ENCODE data around the gene DPF1. TPM values are rescaled to one million over a fixed set of nuclear protein-coding genes. Genes with fewer than 3 reads are reported as not detected.

DPF1 gene
- total RNA-seq, 4 donors from 2014 or later, result not detected

DNA sequence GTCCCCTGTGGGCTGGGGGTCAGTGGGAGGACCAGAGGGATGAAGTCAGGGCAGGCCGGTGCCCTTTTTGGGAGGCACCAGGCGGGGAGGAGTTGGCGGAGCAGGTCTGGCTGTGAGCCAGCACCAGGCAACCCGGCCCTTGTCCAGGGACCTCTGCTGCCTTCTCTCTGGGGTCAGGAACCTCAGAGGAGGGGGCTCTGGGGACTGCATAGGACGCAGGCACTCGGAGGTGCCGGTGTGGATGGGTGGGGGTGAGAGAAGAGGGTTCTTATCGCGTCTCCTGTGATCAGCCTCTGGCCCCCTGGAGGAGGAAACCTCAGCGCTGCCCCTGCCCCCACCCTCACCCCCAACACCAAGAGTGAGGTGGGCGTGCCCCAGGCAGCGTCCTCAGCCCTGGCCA, 16.5 kb downstream of the DPF1 start:
- TF ChIP-seq, protein P1, sequence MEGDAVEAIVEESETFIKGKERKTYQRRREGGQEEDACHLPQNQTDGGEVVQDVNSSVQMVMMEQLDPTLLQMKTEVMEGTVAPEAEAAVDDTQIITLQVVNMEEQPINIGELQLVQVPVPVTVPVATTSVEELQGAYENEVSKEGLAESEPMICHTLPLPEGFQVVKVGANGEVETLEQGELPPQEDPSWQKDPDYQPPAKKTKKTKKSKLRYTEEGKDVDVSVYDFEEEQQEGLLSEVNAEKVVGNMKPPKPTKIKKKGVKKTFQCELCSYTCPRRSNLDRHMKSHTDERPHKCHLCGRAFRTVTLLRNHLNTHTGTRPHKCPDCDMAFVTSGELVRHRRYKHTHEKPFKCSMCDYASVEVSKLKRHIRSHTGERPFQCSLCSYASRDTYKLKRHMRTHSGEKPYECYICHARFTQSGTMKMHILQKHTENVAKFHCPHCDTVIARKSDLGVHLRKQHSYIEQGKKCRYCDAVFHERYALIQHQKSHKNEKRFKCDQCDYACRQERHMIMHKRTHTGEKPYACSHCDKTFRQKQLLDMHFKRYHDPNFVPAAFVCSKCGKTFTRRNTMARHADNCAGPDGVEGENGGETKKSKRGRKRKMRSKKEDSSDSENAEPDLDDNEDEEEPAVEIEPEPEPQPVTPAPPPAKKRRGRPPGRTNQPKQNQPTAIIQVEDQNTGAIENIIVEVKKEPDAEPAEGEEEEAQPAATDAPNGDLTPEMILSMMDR (IDR thresholded peaks at IDR 0.05; ENCODE audit: low read depth), result no peak

DNA sequence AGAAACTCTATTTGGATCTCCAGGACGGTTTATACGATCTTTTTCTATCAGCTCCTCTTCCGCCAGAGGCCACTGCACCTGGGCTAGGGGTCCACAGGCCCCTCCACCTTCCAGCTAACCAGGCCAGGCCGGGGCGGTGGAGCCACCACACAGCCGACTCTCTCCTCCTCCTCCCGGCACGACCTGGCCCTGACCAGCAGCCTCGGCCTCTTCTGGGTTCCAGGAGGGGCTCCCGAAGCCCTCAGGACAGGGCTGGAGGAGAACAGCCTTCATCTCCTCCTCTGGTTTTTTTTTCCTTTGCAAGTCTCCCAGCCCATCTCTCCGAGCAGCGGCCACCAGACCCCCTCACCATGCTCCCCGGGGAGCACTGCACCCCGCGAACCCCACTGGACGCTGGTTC, 17.1 kb downstream of the DPF1 start:
- TF ChIP-seq, protein P1 (IDR thresholded peaks at IDR 0.05; ENCODE audit: low read depth), result no peak

GRCh38 chr19:38206006-38206745, 17.8 kb downstream of the DPF1 start:
- TF ChIP-seq, protein P1 (IDR thresholded peaks at IDR 0.05; ENCODE audit: low read depth), result no peak

GRCh38 chr19:38204728-38205127, 19.3 kb downstream of the DPF1 start:
- TF ChIP-seq, protein P1 (IDR thresholded peaks at IDR 0.05; ENCODE audit: low read depth), result no peak

DNA sequence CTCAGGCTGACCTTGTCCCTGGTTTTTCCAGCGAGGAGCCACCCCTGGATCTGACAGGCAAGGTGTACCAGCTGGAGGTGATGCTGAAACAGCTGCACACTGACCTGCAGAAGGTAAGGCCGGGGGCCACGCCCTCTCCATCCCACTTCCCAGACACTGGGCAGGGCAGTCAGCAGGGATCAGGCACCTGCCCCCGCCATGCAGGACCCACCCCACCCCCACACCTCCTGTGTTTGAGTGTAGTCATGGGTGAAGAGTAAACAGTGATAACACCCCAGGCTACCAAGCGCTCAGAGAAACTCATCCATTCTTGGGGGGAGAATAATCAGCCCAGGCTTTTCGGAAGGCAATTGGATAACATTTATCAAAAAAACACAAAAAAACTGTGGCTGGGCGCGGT, 19.9 kb downstream of the DPF1 start:
- TF ChIP-seq, protein P1 (IDR thresholded peaks at IDR 0.05; ENCODE audit: low read depth), result no peak

- TF ChIP-seq, protein P1 (IDR thresholded peaks at IDR 0.05; ENCODE audit: low read depth), result no peak
Measured at GRCh38 chr19:38203197-38203596, 20.8 kb downstream of the DPF1 start.

DNA sequence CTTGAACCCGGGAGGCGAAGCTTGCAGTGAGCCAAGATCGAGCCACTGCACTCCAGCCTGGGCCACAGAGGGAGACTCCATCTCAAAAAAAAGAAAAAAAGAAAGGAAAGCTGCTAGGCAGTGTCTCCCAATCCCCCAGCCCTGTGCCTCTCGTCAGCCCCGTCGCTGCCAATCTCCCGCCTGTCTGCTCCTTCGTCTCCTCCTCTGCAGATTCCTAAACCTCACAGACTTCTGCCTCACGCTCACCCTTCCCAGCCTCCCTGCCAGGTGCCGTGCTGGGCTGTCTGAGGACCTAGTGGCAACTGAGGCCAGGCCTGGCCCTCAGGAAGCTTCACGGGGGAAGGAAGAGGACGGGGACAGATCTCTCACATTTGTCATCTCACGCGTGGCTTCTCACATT, 21.5 kb downstream of the DPF1 start:
- TF ChIP-seq, protein P1 (IDR thresholded peaks at IDR 0.05; ENCODE audit: low read depth), result no peak
